H1 (cell line): ENCODE data around the gene SLC1A5. TPM values are rescaled to one million over a fixed set of nuclear protein-coding genes. Genes with fewer than 3 reads are reported as not detected.
"Not testable (repeated sequence)": the region's sequence is repeated elsewhere in the genome, so short reads cannot be mapped to it uniquely, and the experiment has no call there.

ENCODE experiments used
- CTCF ChIA-PET: fragments of 300-600 bp; sonication (Branson Sonifier 250); formaldehyde crosslinking; loops from one replicate; lab custom pipeline; 2021; ENCODE audit not compliant: partially characterized antibody; lab: Charles Lee
- POLR2A ChIA-PET: fragments of 300-600 bp; sonication (Branson Sonifier 250); formaldehyde crosslinking; loops from one replicate; lab custom pipeline; 2021; ENCODE audit warnings: inconsistent platforms; ENCODE audit not compliant: partially characterized antibody; lab: Charles Lee
- DNase-seq, 2 experiments: peaks; one replicate each; pipeline versions ENCODE4 v3.0.0 to v3.0.0-alpha.2; 2010 to 2022; ENCODE audit warnings: low spot score in 2 of 2, low read depth in 1 of 2, mixed read lengths in 1 of 2
- FAIRE-seq: peaks from 2 replicates; lab custom pipeline; 2011; peaks lifted over from hg19 to GRCh38; lab: Jason Lieb, UNC
- H2AFZ ChIP-seq: 2 replicates; pipeline ENCODE4 v1.8.1; 2012; ENCODE audit warnings: low read length, inconsistent platforms
- H2AK5ac ChIP-seq: 2 replicates; pipeline ENCODE4 v1.6.1; 2013; ENCODE audit warnings: low read depth, low read length
- H2BK120ac ChIP-seq: replicated peaks from 2 replicates; pipeline ENCODE3; 2013; ENCODE audit warnings: low read depth, low read length, inconsistent platforms
- H2BK12ac ChIP-seq: 2 replicates; pipeline ENCODE4 v1.6.1; 2013; ENCODE audit warnings: low read depth, low read length
- H2BK15ac ChIP-seq: 2 replicates; pipeline ENCODE4 v1.6.1; 2013; ENCODE audit warnings: low read length
- H2BK20ac ChIP-seq: 2 replicates; pipeline ENCODE4 v1.6.1; 2013; ENCODE audit warnings: low read length
- H2BK5ac ChIP-seq: 2 replicates; pipeline ENCODE4 v1.6.1; 2013; ENCODE audit warnings: low read depth, low read length
- H3K14ac ChIP-seq: 2 replicates; pipeline ENCODE4 v1.6.1; 2013; ENCODE audit warnings: inconsistent platforms; ENCODE audit not compliant: insufficient read length
- H3K18ac ChIP-seq: 2 replicates; pipeline ENCODE4 v1.6.1; 2013; ENCODE audit warnings: low read length; ENCODE audit errors: extremely low read depth
- H3K23ac ChIP-seq: 2 replicates; pipeline ENCODE4 v1.6.1; 2013; ENCODE audit warnings: inconsistent platforms; ENCODE audit not compliant: insufficient read length
- H3K23me2 ChIP-seq: 2 replicates; pipeline ENCODE4 v1.6.1; 2013; ENCODE audit warnings: low read depth, low read length
- H3K27ac ChIP-seq: 2 replicates; pipeline ENCODE4 v1.6.1; 2011; ENCODE audit warnings: low read depth, low read length, inconsistent platforms
- H3K27me3 ChIP-seq, 4 experiments: replicated peaks in 1 of 4; 1 replicate in 1 of 4; 2 replicates in 3 of 4; pipeline versions ENCODE4 v1.6.1 to v1.8.1; 2011 to 2013; ENCODE audit warnings: low read length in 3 of 4, mild to moderate bottlenecking in 3 of 4, inconsistent platforms in 2 of 4, mixed read lengths in 2 of 4, moderate library complexity in 1 of 4; ENCODE audit not compliant: control insufficient read depth in 3 of 4, insufficient read depth in 3 of 4; ENCODE audit errors: extremely low read depth in 1 of 4
- H3K36me3 ChIP-seq, 4 experiments: 2 replicates each; pipeline versions ENCODE4 v1.6.1 to v1.8.1; 2011 to 2013; ENCODE audit warnings: mild to moderate bottlenecking in 4 of 4, low read length in 3 of 4, moderate library complexity in 2 of 4, control low read depth in 1 of 4, inconsistent platforms in 1 of 4; ENCODE audit not compliant: insufficient read depth in 4 of 4, control insufficient read depth in 2 of 4
- H3K4ac ChIP-seq: replicated peaks from 2 replicates; pipeline ENCODE3; 2013; ENCODE audit warnings: low read length, low read depth, mixed read lengths, inconsistent platforms; ENCODE audit not compliant: insufficient read length
- H3K4me1 ChIP-seq, 4 experiments: replicated peaks in 1 of 4; 1 replicate in 1 of 4; 2 replicates in 3 of 4; pipeline versions ENCODE4 v1.6.1 to v1.8.1; 2011 to 2013; ENCODE audit warnings: low read length in 3 of 4, inconsistent platforms in 2 of 4, mixed read lengths in 1 of 4; ENCODE audit not compliant: insufficient read depth in 4 of 4, control insufficient read depth in 3 of 4
- H3K4me2 ChIP-seq, 2 experiments: 2 replicates each; pipeline versions ENCODE4 v1.6.1 to v1.8.1; 2011 to 2013; ENCODE audit warnings: low read depth in 2 of 2, low read length in 2 of 2, control low read depth in 1 of 2, inconsistent platforms in 1 of 2, mild to moderate bottlenecking in 1 of 2; ENCODE audit not compliant: insufficient read depth in 1 of 2
- H3K4me3 ChIP-seq, 4 experiments: fragments of 200-600, 300-600 bp in 1 of 4; sonication (generic), shearing (Covaris generic), sonication (Bioruptor Twin) in 1 of 4; 2 replicates each; pipeline versions ENCODE4 v1.5.1 to v1.8.1; 2011 to 2016; ENCODE audit warnings: low read length in 4 of 4, low read depth in 3 of 4, control low read depth in 2 of 4, inconsistent platforms in 2 of 4, mild to moderate bottlenecking in 2 of 4, mixed read lengths in 1 of 4, moderate library complexity in 1 of 4; ENCODE audit not compliant: insufficient read depth in 2 of 4; ENCODE audit errors: extremely low read depth in 1 of 4
- H3K56ac ChIP-seq: replicated peaks from 2 replicates; pipeline ENCODE3; 2013; ENCODE audit warnings: low read depth, mild to moderate bottlenecking, mixed read lengths, low read length, inconsistent platforms; ENCODE audit not compliant: insufficient read length
- H3K79me1 ChIP-seq: 2 replicates; pipeline ENCODE4 v1.6.1; 2013; ENCODE audit warnings: low read depth, low read length, control low read depth
- H3K79me2 ChIP-seq, 2 experiments: 2 replicates each; pipeline versions ENCODE4 v1.6.1 to v1.8.1; 2012 to 2013; ENCODE audit warnings: low read length in 2 of 2, mild to moderate bottlenecking in 2 of 2, inconsistent platforms in 1 of 2; ENCODE audit not compliant: insufficient read depth in 2 of 2, control insufficient read depth in 1 of 2
- H3K9ac ChIP-seq, 4 experiments: replicated peaks in 1 of 4; 1 replicate in 1 of 4; 2 replicates in 3 of 4; pipeline versions ENCODE4 v1.6.1 to v1.8.1; 2011 to 2013; ENCODE audit warnings: low read depth in 3 of 4, low read length in 3 of 4, control low read depth in 2 of 4, mild to moderate bottlenecking in 2 of 4, moderate library complexity in 2 of 4, inconsistent platforms in 1 of 4; ENCODE audit errors: extremely low read depth in 1 of 4
- H3K9me3 ChIP-seq, 2 experiments: 2 replicates each; pipeline versions ENCODE4 v1.6.1 to v1.8.1; 2012 to 2013; ENCODE audit warnings: mild to moderate bottlenecking in 2 of 2, moderate library complexity in 2 of 2, control low read depth in 1 of 2, inconsistent platforms in 1 of 2, low read depth in 1 of 2, low read length in 1 of 2, mixed read lengths in 1 of 2; ENCODE audit not compliant: insufficient read depth in 2 of 2
- H4K20me1 ChIP-seq, 2 experiments: replicated peaks in 1 of 2; 2 replicates each; pipeline versions ENCODE3 to v1.8.1; 2011 to 2013; ENCODE audit warnings: inconsistent platforms in 2 of 2, low read length in 2 of 2, mild to moderate bottlenecking in 1 of 2; ENCODE audit not compliant: insufficient read depth in 2 of 2, control insufficient read depth in 1 of 2
- H4K5ac ChIP-seq: 2 replicates; pipeline ENCODE4 v1.6.1; 2013; ENCODE audit warnings: low read length, low read depth, mixed read lengths, inconsistent platforms; ENCODE audit not compliant: insufficient read length
- H4K8ac ChIP-seq: 2 replicates; pipeline ENCODE4 v1.8.0; 2013; ENCODE audit warnings: mild to moderate bottlenecking, moderate library complexity, low read length, inconsistent platforms; ENCODE audit not compliant: insufficient read depth; ENCODE audit errors: extremely low read depth
- H4K91ac ChIP-seq: replicated peaks from 2 replicates; pipeline ENCODE3; 2013; ENCODE audit warnings: low read length, mixed read lengths, inconsistent platforms; ENCODE audit not compliant: insufficient read length
- WGBS, 2 experiments: shearing (Covaris generic) in 1 of 2; methylation state at CpG; one replicate each; pipeline versions ENCODE4 v1.1.6 to v1.1.7; 2013 to 2015; ENCODE audit warnings: low lambda C conversion rate in 2 of 2, mixed read lengths in 2 of 2, inconsistent platforms in 1 of 2, low coverage in 1 of 2, missing lambda C conversion rate in 1 of 2; ENCODE audit not compliant: insufficient replicate concordance in 2 of 2, insufficient coverage in 1 of 2, insufficient read length in 1 of 2; ENCODE audit errors: extremely low coverage in 1 of 2, missing lambda C conversion rate in 1 of 2; 5-methylcytosine and 5-hydroxymethylcytosine counted together
- polyA plus RNA-seq, 7 experiments: library from polyadenylated mRNA; depleted of rRNA in 3 of 7; stranded (reverse) in 5 of 7; unstranded in 2 of 7; fragments of >200 nt in 5 of 7; fragments of 200-250 nt in 2 of 7; gene quantifications; 1 replicate in 5 of 7; 2 replicates in 1 of 7; 4 replicates in 1 of 7; pipeline versions ENCODE4 v1.2.1 to v1.2.3, GENCODE V29; 2011 to 2013; ENCODE audit warnings: missing spikeins in 2 of 7, mixed read lengths in 2 of 7
- total RNA-seq: library from RNA; stranded (reverse); fragmentation: NEBNext Ultra II Directional; extraction: Animal tissue kit (Norgen Biotek cat#: 25700); gene quantifications from 2 replicates; pipeline ENCODE4 v1.2.1, GENCODE V29; 2021

The SLC1A5 gene
- total and polyA plus RNA-seq, 2 of the 8 experiments (the other 6 are each of a cell fraction or from before 2014, with no cell fraction given), result 291 to 351 TPM

GRCh38 chr19:46777956-46778645, 10.3 kb downstream of the SLC1A5 start:
- H3K9me3 ChIP-seq, H2BK12ac ChIP-seq, H3K23ac ChIP-seq, H3K23me2 ChIP-seq, H3K4ac ChIP-seq, H4K8ac ChIP-seq, H3K18ac ChIP-seq, H4K91ac ChIP-seq, H3K27ac ChIP-seq, DNase-seq, H3K14ac ChIP-seq, H2BK15ac ChIP-seq, H3K4me1 ChIP-seq, H3K9ac ChIP-seq, H3K56ac ChIP-seq, H4K5ac ChIP-seq, H3K27me3 ChIP-seq, H2BK20ac ChIP-seq, H3K4me3 ChIP-seq, H3K79me1 ChIP-seq, H2BK5ac ChIP-seq, H2AK5ac ChIP-seq, H2BK120ac ChIP-seq, FAIRE-seq, H3K4me2 ChIP-seq, H2AFZ ChIP-seq: not testable (repeated sequence)
- WGBS, 2 experiments, result 93% methylated on average over 12 of the region's 12 CpGs; no CpG with 5 or more reads in 1 of the 2 experiments
- Histone ChIP-seq H3K36me3 (peaks cover 40 to 89% (median 62%) of the 10 kb centered on the region in 4 experiments), H3K79me2 (peaks cover 0 to 14% of the 10 kb centered on the region in 2 experiments; a peak in 2 of 4 replicates), H4K20me1 (peaks cover 27 to 29% of the 10 kb centered on the region in 2 experiments)
- ChIA-PET POLR2A (interaction anchor here (0.6 to 18.6 kb wide), 9 partner anchors 6 to 572 kb away, joined by 3 to 333 read pairs (median 5); partner anchors contain the start of gene SLC1A5), CTCF (interaction anchor here (0.7 to 4.1 kb wide), 5 partner anchors 9 to 213 kb away, joined by 3 to 22 read pairs (median 3); no protein-coding TSS in a partner anchor)
